Breast epithelium (tissue), 4 donors: Measurements from ENCODE around the gene SNTB2. TPM values are rescaled to one million over a fixed set of nuclear protein-coding genes. Genes with fewer than 3 reads are reported as not detected.

Experiments used
- DNase-seq, 2 donors: peaks; one replicate each; pipeline ENCODE4 v3.0.0-alpha.2; 2019; ENCODE audit warnings: low spot score in 2 of 2
- H3K27ac ChIP-seq, 2 donors: fragments of 200-600 bp; sonication (generic) in 1 of 2; one replicate each; pipeline ENCODE4 v1.5.1; 2016 to 2019; ENCODE audit warnings: mild to moderate bottlenecking in 1 of 2
- H3K27me3 ChIP-seq, 2 donors: fragments of 200-600 bp; sonication (generic) in 1 of 2; one replicate each; pipeline versions ENCODE4 v1.5.1 to v1.6.0; 2017 to 2019; ENCODE audit warnings: control low read depth in 1 of 2, mild to moderate bottlenecking in 1 of 2
- H3K36me3 ChIP-seq: fragments of 200-600 bp; one replicate; pipeline ENCODE4 v1.5.1; 2019
- H3K4me1 ChIP-seq, 2 donors: fragments of 200-600 bp; sonication (generic); one replicate each; pipeline ENCODE4 v1.5.1; 2016 to 2019; ENCODE audit warnings: control low read depth in 1 of 2
- H3K4me3 ChIP-seq, 3 donors: fragments of 200-600 bp; sonication (generic); 1 replicate in 2 of 3; 2 replicates in 1 of 3; pipeline ENCODE4 v1.5.1; 2016 to 2019; ENCODE audit warnings: mild to moderate bottlenecking in 3 of 3, moderate library complexity in 2 of 3
- H3K9me3 ChIP-seq, 2 donors: fragments of 200-600 bp; sonication (generic) in 1 of 2; one replicate each; pipeline ENCODE4 v1.5.1; 2016 to 2019; ENCODE audit warnings: control low read depth in 1 of 2
- CTCF ChIP-seq, 3 donors: fragments of 450-650 bp; IDR thresholded peaks; one replicate each; pipeline ENCODE4 v1.5.1; 2016 to 2017; ENCODE audit warnings: antibody characterized with exemption in 3 of 3, mild to moderate bottlenecking in 3 of 3, moderate library complexity in 3 of 3
- POLR2A ChIP-seq: fragments of 450-650 bp; IDR thresholded peaks from one replicate; pipeline ENCODE4 v1.6.1; 2016; ENCODE audit warnings: antibody characterized with exemption, mild to moderate bottlenecking, moderate library complexity
- POLR2AphosphoS5 ChIP-seq, 3 donors: sonication (generic); formaldehyde crosslinking; IDR thresholded peaks; one replicate each; pipeline ENCODE4 v1.6.1; 2017; ENCODE audit warnings: antibody characterized with exemption in 3 of 3
- intact Hi-C: fragments of 100-400 bp; cut with DNase I; formaldehyde crosslinking; loops from one replicate; pipeline ENCODE4 v1.15.1; 2023; ENCODE audit warnings: low total_unique reads
- total RNA-seq, 3 donors: library from RNA; depleted of rRNA; stranded (reverse); fragments of >200 nt; gene quantifications; one replicate each; pipeline ENCODE4 v1.1.0, GENCODE V29; 2016

The SNTB2 gene
- total RNA-seq, 3 donors from 2014 or later: 29.8 to 78.1 (median 36.6) TPM

DNA sequence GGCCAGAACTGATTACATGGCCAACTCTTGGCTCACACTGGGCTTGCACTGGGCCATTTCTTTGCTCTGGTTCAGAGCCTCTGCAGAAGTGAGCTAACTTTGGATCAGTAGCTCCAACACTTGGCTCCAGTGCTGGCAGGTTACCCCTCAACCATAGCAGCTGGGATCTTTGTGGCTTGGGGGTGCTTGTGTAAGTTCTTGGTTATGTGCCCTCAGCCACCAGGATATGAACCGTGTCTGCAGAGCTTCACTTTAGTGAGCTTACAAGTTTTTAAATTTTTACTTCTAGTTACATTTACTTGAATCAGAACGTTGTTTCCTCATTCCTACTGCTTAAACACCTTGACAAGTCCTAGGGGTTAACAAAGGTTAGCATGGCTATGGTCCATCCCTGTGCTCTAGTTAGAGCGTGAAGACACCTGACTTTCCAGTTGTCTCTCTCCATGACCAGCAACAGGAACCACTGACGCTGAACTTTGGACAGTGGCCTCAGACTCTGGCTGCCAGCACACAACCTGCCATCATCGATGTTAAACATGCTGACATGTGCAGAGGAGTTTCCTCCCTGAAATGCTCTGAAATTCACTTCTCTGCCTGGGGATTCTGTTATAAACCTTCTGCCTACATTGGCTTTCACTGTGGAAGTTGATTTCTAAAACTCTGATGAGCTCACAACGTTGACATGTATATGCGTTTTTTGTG lies 139.4 kb downstream of the SNTB2 start:
- Histone ChIP-seq H3K4me1 (peaks cover 4 to 12% of the 10 kb centered on the region in 2 donors), H3K36me3 (no peaks in the 10 kb centered on the region)

DNA sequence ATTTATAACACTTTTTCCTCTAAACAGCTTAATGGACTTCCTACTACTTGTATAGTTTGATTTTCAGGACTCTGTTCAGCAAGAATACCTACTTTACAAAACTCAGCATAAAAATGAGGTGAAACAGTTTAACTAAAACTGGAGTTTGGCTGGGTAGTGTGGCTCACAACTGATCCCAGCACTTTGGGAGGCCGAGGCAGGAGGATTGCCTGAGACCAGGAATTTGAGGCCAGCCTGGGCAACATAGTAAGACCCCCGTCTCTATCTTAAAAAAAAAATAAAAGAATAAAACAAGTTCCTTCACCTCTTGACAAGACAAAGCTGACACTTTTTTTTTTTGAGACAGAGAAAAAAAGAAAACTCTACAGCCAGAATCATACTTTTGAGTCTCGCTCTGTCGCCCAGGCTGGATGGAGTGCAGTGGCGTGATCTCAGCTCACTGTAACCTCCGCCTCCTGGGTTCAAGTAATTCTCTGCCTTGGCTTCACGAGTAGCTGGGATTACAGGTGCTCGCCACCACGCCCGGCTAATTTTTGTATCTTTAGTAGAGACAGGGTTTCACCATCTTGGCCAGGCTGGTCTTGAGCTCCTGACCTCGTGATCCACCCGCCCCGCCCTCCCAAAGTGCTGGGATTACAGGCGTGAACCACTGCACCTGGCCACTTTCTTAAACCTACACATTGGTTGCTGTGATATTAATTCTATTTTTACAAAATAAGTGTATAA lies 140.8 kb downstream of the SNTB2 start:
- no peak for DNase-seq
- Histone ChIP-seq H3K36me3 (no peaks in the 10 kb centered on the region), H3K9me3 (no peaks in the 10 kb centered on the region), H3K27me3 (no peaks in the 10 kb centered on the region), H3K4me1 (peaks cover 4 to 12% of the 10 kb centered on the region in 2 donors), H3K4me3 (no peak overlapping the region), H3K27ac (no peak overlapping the region)
- intact Hi-C loops: no loop called here
- TF ChIP-seq POLR2AphosphoS5 (IDR thresholded peaks at IDR 0.05) (no peak), POLR2A (no peak), CTCF (IDR thresholded peaks at IDR 0.05) (no peak)

More for the DNA sequence above, 139.4 kb downstream of the SNTB2 start:
- no peak for DNase-seq
- no peaks in the 10 kb centered on the region for H3K9me3 ChIP-seq
- TF ChIP-seq POLR2AphosphoS5 (IDR thresholded peaks at IDR 0.05) (no peak), POLR2A (no peak), CTCF (IDR thresholded peaks at IDR 0.05) (no peak)
- no peak overlapping the region for H3K27ac ChIP-seq
- H3K4me3 ChIP-seq: no peak overlapping the region
- H3K27me3 ChIP-seq: no peaks in the 10 kb centered on the region
- intact Hi-C loops: no loop called here

DNA sequence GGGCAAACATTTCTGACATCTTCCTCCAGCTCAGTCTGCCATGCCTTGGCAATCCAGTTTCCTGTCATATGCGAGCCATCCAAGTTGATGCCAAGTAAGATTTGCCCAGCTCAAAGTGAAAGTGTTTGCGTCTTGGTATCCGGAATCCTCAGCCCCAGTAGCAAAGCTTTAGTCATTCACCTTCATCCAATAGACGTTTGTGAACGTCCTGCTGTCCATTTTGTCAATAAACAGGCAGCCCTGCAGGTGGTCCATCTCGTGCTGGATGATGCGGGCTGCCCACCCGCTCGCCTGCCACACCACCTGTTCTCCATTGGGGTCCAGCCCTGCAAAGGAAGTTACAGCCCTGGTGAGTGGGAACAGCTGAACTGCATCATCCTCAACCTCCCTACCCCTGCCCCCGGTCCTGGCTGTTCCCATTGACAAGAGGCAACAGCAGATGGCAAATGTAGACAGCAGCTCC lies 141.9 kb downstream of the SNTB2 start:
- Histone ChIP-seq H3K4me3 (peak overlapping the region in 2 of 3 donors; percentile 78 to 98), H3K4me1 (peaks cover 4 to 12% of the 10 kb centered on the region in 2 donors)

DNA sequence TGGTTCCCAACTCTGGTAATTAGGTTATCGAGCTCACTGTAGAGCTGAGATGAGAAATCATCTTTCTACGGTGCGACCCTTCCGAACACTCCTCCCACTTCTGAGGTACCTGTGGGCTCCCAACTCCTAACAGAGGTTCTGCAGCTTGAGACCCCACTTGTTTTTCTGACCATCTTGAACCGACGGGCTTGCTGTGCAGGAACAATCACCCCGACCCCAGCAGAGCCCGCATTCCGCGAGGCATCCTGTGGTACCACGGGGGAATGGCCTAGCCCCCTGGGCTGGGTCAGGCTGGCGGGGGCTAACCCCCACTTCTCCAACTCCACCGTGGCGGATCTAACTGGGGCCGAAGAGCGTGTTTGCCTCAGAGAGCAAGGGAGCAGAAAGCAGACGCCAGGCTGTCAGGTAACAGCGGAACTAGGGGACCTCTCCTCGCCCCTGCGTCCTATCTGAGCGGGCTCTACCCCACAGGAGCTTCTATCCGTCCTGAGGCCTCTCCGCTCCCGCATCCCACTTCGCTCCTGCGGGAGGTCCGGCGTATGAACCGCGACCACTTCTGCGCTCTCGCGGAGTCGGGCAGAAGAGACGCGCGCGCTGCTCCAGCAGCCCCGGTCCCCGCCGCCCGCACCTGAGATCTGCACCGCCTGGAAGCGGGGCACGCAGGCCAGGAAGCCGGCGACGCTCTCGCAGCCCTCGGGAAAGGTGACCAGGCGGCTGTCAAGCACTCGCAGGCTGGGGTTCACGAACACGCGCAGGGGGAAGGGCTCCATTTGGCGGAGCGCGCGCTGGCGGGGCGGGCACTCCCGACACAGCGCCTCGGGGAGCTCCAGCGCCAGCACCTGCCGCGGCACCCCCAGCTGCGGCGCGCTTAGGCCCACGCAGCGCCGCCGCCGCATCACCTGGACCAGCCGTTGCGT lies 142.7 kb downstream of the SNTB2 start:
- peak overlapping the region; percentile 78 to 98 (median 93) for H3K4me3 ChIP-seq
- H3K27me3 ChIP-seq: no peaks in the 10 kb centered on the region
- peaks cover 6% of the 10 kb centered on the region for H3K36me3 ChIP-seq
- H3K27ac ChIP-seq: peak overlapping the region; percentile 83 to 94
- intact Hi-C loops: no loop called here
- H3K9me3 ChIP-seq: no peaks in the 10 kb centered on the region
- H3K4me1 ChIP-seq: peaks cover 4 to 12% of the 10 kb centered on the region in 2 donors
- DNase-seq: no peak
- TF ChIP-seq CTCF (IDR thresholded peaks at IDR 0.05) (no peak), POLR2AphosphoS5 (IDR thresholded peaks at IDR 0.05) (no peak), POLR2A (no peak)

More for the DNA sequence above, 141.9 kb downstream of the SNTB2 start:
- Histone ChIP-seq H3K36me3 (no peaks in the 10 kb centered on the region), H3K27me3 (no peaks in the 10 kb centered on the region), H3K27ac (no peak overlapping the region), H3K9me3 (no peaks in the 10 kb centered on the region)
- no peak for TF ChIP-seq POLR2AphosphoS5 (IDR thresholded peaks at IDR 0.05)
- intact Hi-C loops: no loop called here
- no peak for DNase-seq
